Endothelial cell of umbilical vein (primary cell): Measurements from ENCODE around the gene TIMP4. TPM values are rescaled to one million over a fixed set of nuclear protein-coding genes. Genes with fewer than 3 reads are reported as not detected.

ENCODE experiments used
- BruUV-seq: library from RNA; stranded (reverse); fragments of 400-500 nt; replicated peaks from 2 replicates; lab custom pipeline; 2021; lab: Mats Ljungman, UMichigan
- CTCF ChIA-PET: fragments of 300-600, 350-600 bp; sonication (Branson Sonifier 250); formaldehyde crosslinking; loops from one replicate; lab custom pipeline; 2021; ENCODE audit warnings: antibody characterized with exemption, inconsistent platforms; lab: Charles Lee
- POLR2A ChIA-PET: fragments of 300-600, 350-600 bp; sonication (Branson Sonifier 250); formaldehyde crosslinking; loops from one replicate; lab custom pipeline; 2021; ENCODE audit warnings: antibody characterized with exemption, inconsistent platforms; lab: Charles Lee
- DNase-seq: peaks from one replicate; pipeline ENCODE4 v3.0.0-alpha.2; 2011; ENCODE audit warnings: low read depth, low spot score
- FAIRE-seq: peaks from 2 replicates; lab custom pipeline; 2011; peaks lifted over from hg19 to GRCh38; lab: Jason Lieb, UNC
- H2AFZ ChIP-seq: 2 replicates; pipeline ENCODE4 v1.6.0; 2012; ENCODE audit warnings: low read depth, low read length, control low read depth, inconsistent platforms
- H3K27ac ChIP-seq: 2 replicates; pipeline ENCODE4 v1.5.1; 2011; ENCODE audit warnings: low read depth, mild to moderate bottlenecking, control low read depth, low read length, moderate library complexity; ENCODE audit not compliant: insufficient read depth
- H3K27me3 ChIP-seq, 2 experiments: 2 replicates each; pipeline versions ENCODE4 v1.6.0 to v1.6.1; 2011; ENCODE audit warnings: low read length in 2 of 2, mixed read lengths in 1 of 2; ENCODE audit not compliant: control insufficient read depth in 2 of 2, insufficient read depth in 2 of 2
- H3K36me3 ChIP-seq, 2 experiments: 2 replicates in 1 of 2; 3 replicates in 1 of 2; pipeline ENCODE4 v1.5.1; 2011; ENCODE audit warnings: low read length in 2 of 2, mild to moderate bottlenecking in 1 of 2, moderate library complexity in 1 of 2; ENCODE audit not compliant: control insufficient read depth in 2 of 2, insufficient read depth in 2 of 2; ENCODE audit errors: extremely low read depth in 1 of 2
- H3K4me1 ChIP-seq: 3 replicates; pipeline ENCODE4 v1.5.1; 2011; ENCODE audit warnings: mild to moderate bottlenecking, low read length; ENCODE audit not compliant: control insufficient read depth, insufficient read depth; ENCODE audit errors: extremely low read depth
- H3K4me2 ChIP-seq: 2 replicates; pipeline ENCODE4 v1.6.1; 2011; ENCODE audit warnings: low read length, control low read depth, mixed read lengths; ENCODE audit not compliant: insufficient read depth
- H3K4me3 ChIP-seq, 3 experiments: fragments of 200-600 bp in 1 of 3; sonication (generic), shearing (Covaris generic) in 1 of 3; replicated peaks in 1 of 3; 2 replicates each; pipeline ENCODE4 v1.5.1; 2011 to 2016; ENCODE audit warnings: control low read depth in 3 of 3, low read length in 3 of 3, mild to moderate bottlenecking in 2 of 3, inconsistent platforms in 1 of 3, low read depth in 1 of 3, moderate library complexity in 1 of 3; ENCODE audit not compliant: insufficient read depth in 1 of 3
- H3K79me2 ChIP-seq: 2 replicates; pipeline ENCODE4 v1.6.0; 2012; ENCODE audit warnings: low read length, inconsistent platforms; ENCODE audit not compliant: control insufficient read depth, insufficient read depth
- H3K9ac ChIP-seq: replicated peaks from 2 replicates; pipeline ENCODE3; 2011; ENCODE audit warnings: low read length, control low read depth; ENCODE audit not compliant: insufficient read depth; ENCODE audit errors: extremely low read depth
- H3K9me1 ChIP-seq: replicated peaks from 3 replicates; pipeline ENCODE4 v1.6.0; 2011; ENCODE audit warnings: mild to moderate bottlenecking, low read length; ENCODE audit not compliant: control insufficient read depth, insufficient read depth; ENCODE audit errors: extremely low read depth
- H3K9me3 ChIP-seq: replicated peaks from 2 replicates; pipeline ENCODE4 v1.5.1; 2012; ENCODE audit warnings: low read length, inconsistent platforms; ENCODE audit not compliant: control insufficient read depth, insufficient read depth
- H4K20me1 ChIP-seq: replicated peaks from 2 replicates; pipeline ENCODE3; 2011; ENCODE audit warnings: mild to moderate bottlenecking, low read length; ENCODE audit not compliant: control insufficient read depth, insufficient read depth; ENCODE audit errors: extremely low read depth
- CTCF ChIP-seq, 2 donors: IDR thresholded peaks; 1 replicate in 1 of 2; 2 replicates in 1 of 2; pipeline ENCODE4 v1.5.1; 2011; ENCODE audit warnings: low read length in 2 of 2, mild to moderate bottlenecking in 2 of 2, moderate library complexity in 2 of 2, control low read depth in 1 of 2, inconsistent platforms in 1 of 2, low read depth in 1 of 2; ENCODE audit not compliant: insufficient read depth in 1 of 2; ENCODE audit errors: extremely low read depth in 1 of 2
- EZH2 ChIP-seq: IDR thresholded peaks from 2 replicates; pipeline ENCODE4 v1.6.1; 2012; ENCODE audit warnings: borderline replicate concordance, low read depth, mild to moderate bottlenecking, moderate library complexity, low read length, inconsistent platforms; ENCODE audit not compliant: severe bottlenecking
- FOS ChIP-seq: IDR thresholded peaks from 2 replicates; pipeline ENCODE4 v1.6.1; 2011; ENCODE audit warnings: mild to moderate bottlenecking, low read length, moderate library complexity, borderline replicate concordance; ENCODE audit not compliant: insufficient read depth
- JUN ChIP-seq: IDR thresholded peaks from 2 replicates; pipeline ENCODE4 v1.6.1; 2011; ENCODE audit warnings: borderline replicate concordance, low read depth; ENCODE audit not compliant: insufficient read length, insufficient read depth
- MAX ChIP-seq: IDR thresholded peaks from 2 replicates; pipeline ENCODE4 v1.6.1; 2011; ENCODE audit not compliant: insufficient read depth, insufficient read length
- POLR2A ChIP-seq: IDR thresholded peaks from 2 replicates; pipeline ENCODE4 v1.6.1; 2012; ENCODE audit warnings: low read depth, mild to moderate bottlenecking, control low read depth, low read length
- POLR2AphosphoS5 ChIP-seq: IDR thresholded peaks from 2 replicates; pipeline ENCODE4 v1.6.1; 2012; ENCODE audit warnings: low read depth, mild to moderate bottlenecking, control low read depth, low read length, moderate library complexity; ENCODE audit not compliant: insufficient read depth
- dilution Hi-C: fragments of 300-500 bp; cut with MboI; formaldehyde crosslinking; loops from one replicate; pipeline ENCODE4 v1.15.0; 2019; ENCODE audit warnings: low sequenced_read_pairs; ENCODE audit not compliant: extremely low pct_ligation_motif_present
- intact Hi-C: fragments of 100-400 bp; cut with micrococcal nuclease; formaldehyde crosslinking; loops from one replicate; pipeline ENCODE4 v1.10.0; 2022
- polyA plus RNA-seq, 4 experiments: library from polyadenylated mRNA; depleted of rRNA in 3 of 4; stranded (reverse) in 3 of 4; unstranded in 1 of 4; fragments of >200 nt; gene quantifications; 2 replicates each; pipeline versions ENCODE4 v1.2.1 to v1.2.3, GENCODE V29; 2011 to 2012; ENCODE audit warnings: missing spikeins in 1 of 4
- total RNA-seq: library from RNA; stranded (reverse); gene quantifications from 2 replicates; pipeline ENCODE4 v1.2.3, GENCODE V29; 2021

Gene TIMP4
- total and polyA plus RNA-seq, 2 donors (not counting 3 experiments of a cell fraction or from before 2014, with no cell fraction given), result 0.07 to 0.40 TPM

- Histone ChIP-seq H3K79me2 (no peaks in the 10 kb centered on the region), H4K20me1 (no peaks in the 10 kb centered on the region), H3K9me1 (no peaks in the 10 kb centered on the region), H3K36me3 (no peaks in the 10 kb centered on the region), H3K9ac (no peak overlapping the region), H3K4me2 (no peak overlapping the region), H3K27ac (no peak overlapping the region), H3K27me3 (no peaks in the 10 kb centered on the region), H2AFZ (no peak overlapping the region), H3K4me3 (no peak overlapping the region), H3K4me1 (peaks cover 28% of the 10 kb centered on the region), H3K9me3 (no peaks in the 10 kb centered on the region)
- ChIA-PET POLR2A (no interaction called here), CTCF (interaction anchor here (1.8 kb wide), 1 partner anchor 13 kb away, joined by 7 read pairs; no protein-coding TSS in a partner anchor)
- TF ChIP-seq CTCF (IDR thresholded peaks at IDR 0.05; ENCODE audit: extremely low read depth in 1 of 2, insufficient read depth in 1 of 2, low read depth in 1 of 2, low read length in 2 of 2) (no peak), JUN (no peak), MAX (no peak), FOS (no peak)
- intact Hi-C loops (loop anchor here (5.0 kb wide), 1 partner anchor 161 kb away; no protein-coding TSS in a partner anchor), dilution Hi-C loops (no loop called here)
- no TSS peak for BruUV-seq
- DNase-seq (no peak), FAIRE-seq (no peak)
Observed at GRCh38 chr3:12191559-12191958, 32.8 kb upstream of the TIMP4 start.

- TF ChIP-seq JUN (no peak), POLR2AphosphoS5 (no peak), FOS (no peak), CTCF (IDR thresholded peaks at IDR 0.05; ENCODE audit: extremely low read depth in 1 of 2, insufficient read depth in 1 of 2, low read depth in 1 of 2, low read length in 2 of 2) (no peak), EZH2 (no peak), POLR2A (no peak)
- H3K79me2 ChIP-seq, result no peaks in the 10 kb centered on the region
- no peak overlapping the region for H3K4me2 ChIP-seq
- H3K9ac ChIP-seq, result no peak overlapping the region
- H3K9me1 ChIP-seq, result no peaks in the 10 kb centered on the region
- no peak overlapping the region for H2AFZ ChIP-seq
- no peaks in the 10 kb centered on the region for H4K20me1 ChIP-seq
- no peak overlapping the region for H3K27ac ChIP-seq
- H3K27me3 ChIP-seq, result no peaks in the 10 kb centered on the region
- CTCF ChIA-PET, result interaction anchor here (0.9 to 1.8 kb wide), 2 partner anchors 12 to 289 kb away, joined by 4 to 7 read pairs; no protein-coding TSS in a partner anchor
- no peak overlapping the region for H3K4me3 ChIP-seq
- no peaks in the 10 kb centered on the region for H3K9me3 ChIP-seq
- intact Hi-C loops (loop anchor here (5.0 kb wide), 1 partner anchor 161 kb away; no protein-coding TSS in a partner anchor), dilution Hi-C loops (no loop called here)
- no peak for FAIRE-seq
- POLR2A ChIA-PET, result no interaction called here
- no peaks in the 10 kb centered on the region for H3K36me3 ChIP-seq
- H3K4me1 ChIP-seq, result peaks cover 28% of the 10 kb centered on the region
- BruUV-seq, result no TSS peak
- no peak for DNase-seq
Observed at GRCh38 chr3:12190832-12191231, 32.1 kb upstream of the TIMP4 start.
